C4-2B (cell line): Measurements from ENCODE around the gene SPATA33.

Experiments used
- CTCF ChIP-seq: fragments of 450-650 bp; conservative IDR thresholded peaks from 2 replicates; pipeline ENCODE4 v1.5.1; 2017; ENCODE audit warnings: mild to moderate bottlenecking
- ZFX ChIP-seq: fragments of 450-650 bp; IDR thresholded peaks from 2 replicates; pipeline ENCODE4 v1.6.1; 2017

- no peak for TF ChIP-seq CTCF
- TF ChIP-seq ZFX = no peak
Observed at GRCh38 chr16:89689142-89689541, 31.5 kb downstream of the SPATA33 start.
